Kidney (tissue), 14 donors: ENCODE data around the gene DSCAML1. TPM values are rescaled to one million over a fixed set of nuclear protein-coding genes. Genes with fewer than 3 reads are reported as not detected.
A peak's percentile ranks its signal among the peaks of the same experiment; 100 is the strongest.

Experiments
- DNase-seq, 5 donors: peaks; one replicate each; pipeline ENCODE4 v3.0.0-alpha.2; 2013 to 2020
- FAIRE-seq: peaks from 2 replicates; lab custom pipeline; 2012; peaks lifted over from hg19 to GRCh38; lab: Jason Lieb, UNC
- H3K27ac ChIP-seq, 2 donors: one replicate each; pipeline ENCODE4 v1.7.0; 2013; ENCODE audit warnings: low read depth in 2 of 2, low read length in 2 of 2, inconsistent platforms in 1 of 2
- H3K27me3 ChIP-seq: one replicate; pipeline ENCODE4 v1.7.1; 2013; ENCODE audit warnings: low read length, inconsistent platforms; ENCODE audit not compliant: control insufficient read depth, insufficient read depth
- H3K36me3 ChIP-seq, 3 donors: one replicate each; pipeline versions ENCODE4 v1.7.0 to v1.7.1; 2013; ENCODE audit warnings: low read length in 3 of 3, control low read depth in 1 of 3, inconsistent platforms in 1 of 3; ENCODE audit not compliant: insufficient read depth in 3 of 3, control insufficient read depth in 2 of 3
- H3K4me1 ChIP-seq, 3 donors: one replicate each; pipeline versions ENCODE4 v1.7.0 to v1.7.1; 2013; ENCODE audit warnings: low read length in 3 of 3, inconsistent platforms in 1 of 3, low read depth in 1 of 3; ENCODE audit not compliant: control insufficient read depth in 2 of 3, insufficient read depth in 2 of 3
- H3K4me3 ChIP-seq, 3 donors: one replicate each; pipeline versions ENCODE4 v1.7.0 to v1.8.1; 2013; ENCODE audit warnings: low read length in 3 of 3, control low read depth in 1 of 3, inconsistent platforms in 1 of 3
- H3K9ac ChIP-seq, 3 donors: one replicate each; pipeline versions ENCODE4 v1.7.0 to v1.7.1; 2013; ENCODE audit warnings: low read length in 3 of 3, control low read depth in 1 of 3, inconsistent platforms in 1 of 3
- H3K9me3 ChIP-seq, 3 donors: one replicate each; pipeline versions ENCODE4 v1.7.0 to v1.7.1; 2013; ENCODE audit warnings: low read length in 3 of 3, control low read depth in 1 of 3, inconsistent platforms in 1 of 3; ENCODE audit not compliant: control insufficient read depth in 2 of 3, insufficient read depth in 1 of 3
- intact Hi-C: fragments of 100-400 bp; cut with DNase I; formaldehyde crosslinking; loops from one replicate; pipeline ENCODE4 v1.11.1; 2022
- polyA plus RNA-seq: library from polyadenylated mRNA; stranded (reverse); fragments of 350-450 nt; fragmentation: Illumina TruSeq; extraction: RNeasy Lipid Tissue Mini Kit (QIAGEN cat#74804); gene quantifications from one replicate; pipeline ENCODE4 v1.2.3, GENCODE V29; 2014; ENCODE audit warnings: low read depth, low replicate concordance; ENCODE audit not compliant: insufficient read depth
- total RNA-seq: library from RNA; stranded (reverse); fragmentation: NEBNext Ultra II Directional; extraction: Animal tissue kit (Norgen Biotek cat#: 25700); gene quantifications from one replicate; pipeline ENCODE4 v1.2.1, GENCODE V29; 2021
- TF ChIP-seq, protein P1 (sequence below): IDR thresholded peaks from 3 replicates; pipeline ENCODE4 v1.5.1; 2012; ENCODE audit warnings: mild to moderate bottlenecking, moderate library complexity, borderline replicate concordance; ENCODE audit not compliant: insufficient read depth; ENCODE audit errors: extremely low read depth
- donor health status: control.
- donor health status: control.
- donor health status: control.
- donor health status: control.
- donor health status: control.
- donor health status: DM: yes; HTN: yes; CAD: no.
- donor health status: Normal renal cell carcinoma (clear cell type).

The DSCAML1 gene
- total and polyA plus RNA-seq, 2 donors from 2014 or later = 0.95 to 17.3 TPM

DNA sequence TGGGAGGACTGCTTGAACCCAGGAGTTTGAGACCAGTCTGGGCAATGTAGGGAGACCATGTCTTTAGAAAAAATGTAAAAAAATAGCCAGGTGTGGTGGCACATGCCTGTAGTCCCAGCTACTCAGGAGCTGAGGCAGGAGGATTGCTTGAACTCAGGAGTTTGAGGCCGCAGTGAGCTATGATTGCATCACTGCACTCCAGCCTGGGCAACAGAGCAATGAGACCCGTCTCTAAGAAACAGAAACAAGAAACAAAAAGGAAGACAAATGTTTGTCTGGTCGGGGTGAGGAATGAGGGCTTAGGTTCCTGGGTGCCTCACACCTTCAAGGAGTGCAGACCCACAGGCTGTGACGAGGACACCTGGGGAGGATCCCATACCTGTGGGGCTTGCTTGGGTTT is 277.4 kb downstream of the DSCAML1 start:
- no peak for FAIRE-seq
- no peaks in the 10 kb centered on the region for H3K9me3 ChIP-seq

DNA sequence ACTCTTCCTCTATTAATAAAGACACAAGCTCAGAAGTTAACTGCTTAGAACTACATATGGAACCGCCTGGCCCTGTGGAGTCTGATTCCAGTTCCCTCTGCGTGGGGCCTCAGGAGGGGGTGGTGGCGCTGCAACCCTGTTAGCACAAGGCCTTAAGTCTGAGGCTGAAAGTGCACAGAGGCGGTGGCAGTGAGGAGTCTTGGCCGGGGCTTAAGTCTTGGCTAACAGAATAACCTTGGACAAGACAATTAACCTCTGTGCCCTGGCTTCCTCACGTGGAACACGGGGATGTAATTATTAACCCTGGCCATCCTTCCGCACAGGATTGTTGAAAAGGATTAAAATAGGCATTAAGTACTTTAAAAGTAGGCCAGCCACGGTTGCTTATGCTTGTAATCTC is 277.8 kb downstream of the DSCAML1 start:
- Histone ChIP-seq H3K27me3 (no peaks in the 10 kb centered on the region), H3K9me3 (no peaks in the 10 kb centered on the region), H3K36me3 (peaks cover 0 to 4% (median 0%) of the 10 kb centered on the region in 3 donors), H3K4me3 (no peak overlapping the region), H3K9ac (no peak overlapping the region), H3K4me1 (peaks cover 0 to 17% (median 12%) of the 10 kb centered on the region in 3 donors), H3K27ac (peak overlapping the region; percentile 52 to 71)
- peak in 4 of 5 donors; percentile 74 to 91 (median 83) for DNase-seq
- no peak for FAIRE-seq
- TF ChIP-seq, protein P1, sequence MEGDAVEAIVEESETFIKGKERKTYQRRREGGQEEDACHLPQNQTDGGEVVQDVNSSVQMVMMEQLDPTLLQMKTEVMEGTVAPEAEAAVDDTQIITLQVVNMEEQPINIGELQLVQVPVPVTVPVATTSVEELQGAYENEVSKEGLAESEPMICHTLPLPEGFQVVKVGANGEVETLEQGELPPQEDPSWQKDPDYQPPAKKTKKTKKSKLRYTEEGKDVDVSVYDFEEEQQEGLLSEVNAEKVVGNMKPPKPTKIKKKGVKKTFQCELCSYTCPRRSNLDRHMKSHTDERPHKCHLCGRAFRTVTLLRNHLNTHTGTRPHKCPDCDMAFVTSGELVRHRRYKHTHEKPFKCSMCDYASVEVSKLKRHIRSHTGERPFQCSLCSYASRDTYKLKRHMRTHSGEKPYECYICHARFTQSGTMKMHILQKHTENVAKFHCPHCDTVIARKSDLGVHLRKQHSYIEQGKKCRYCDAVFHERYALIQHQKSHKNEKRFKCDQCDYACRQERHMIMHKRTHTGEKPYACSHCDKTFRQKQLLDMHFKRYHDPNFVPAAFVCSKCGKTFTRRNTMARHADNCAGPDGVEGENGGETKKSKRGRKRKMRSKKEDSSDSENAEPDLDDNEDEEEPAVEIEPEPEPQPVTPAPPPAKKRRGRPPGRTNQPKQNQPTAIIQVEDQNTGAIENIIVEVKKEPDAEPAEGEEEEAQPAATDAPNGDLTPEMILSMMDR = no peak
- intact Hi-C loops = no loop called here

More for the DNA sequence above, 277.4 kb downstream of the DSCAML1 start:
- Histone ChIP-seq H3K4me1 (peaks cover 0 to 17% (median 12%) of the 10 kb centered on the region in 3 donors), H3K9ac (peak overlapping the region in 1 of 3 donors; percentile 34), H3K27me3 (no peaks in the 10 kb centered on the region), H3K27ac (peak overlapping the region; percentile 49 to 71), H3K4me3 (no peak overlapping the region), H3K36me3 (peaks cover 0 to 4% (median 0%) of the 10 kb centered on the region in 3 donors)
- TF ChIP-seq, protein P1 = no peak
- peak in 3 of 5 donors; percentile 62 to 73 (median 64) for DNase-seq
- intact Hi-C loops = no loop called here

DNA sequence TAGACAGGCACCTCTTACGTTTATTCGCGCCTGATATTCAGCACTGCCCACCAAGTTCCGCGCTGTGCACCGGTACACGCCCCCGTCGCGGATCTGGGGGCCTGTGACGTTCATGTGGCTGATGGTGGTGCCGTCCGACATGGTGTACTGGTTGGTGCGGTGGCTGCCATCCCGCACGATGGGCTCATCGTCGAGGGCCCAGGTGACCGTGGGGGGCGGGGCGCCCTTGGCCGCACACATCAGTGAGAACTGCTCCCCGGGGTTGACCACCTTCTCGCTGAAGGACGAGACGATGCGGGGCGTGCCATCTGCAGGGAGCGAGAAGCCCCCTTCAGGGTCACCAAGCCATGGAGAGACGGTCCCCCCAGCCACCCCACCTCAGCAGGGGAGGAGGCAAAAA is 278.6 kb downstream of the DSCAML1 start:
- no peak overlapping the region for H3K9ac ChIP-seq
- peak overlapping the region in 1 of 2 donors; percentile 60 for H3K27ac ChIP-seq
- no peaks in the 10 kb centered on the region for H3K9me3 ChIP-seq
- peaks cover 0 to 4% (median 0%) of the 10 kb centered on the region in 3 donors for H3K36me3 ChIP-seq
- TF ChIP-seq, protein P1 = no peak
- no peaks in the 10 kb centered on the region for H3K27me3 ChIP-seq
- no peak for FAIRE-seq
- no peak for DNase-seq
- H3K4me1 ChIP-seq = peaks cover 0 to 17% (median 12%) of the 10 kb centered on the region in 3 donors
- intact Hi-C loops = no loop called here
- no peak overlapping the region for H3K4me3 ChIP-seq

DNA sequence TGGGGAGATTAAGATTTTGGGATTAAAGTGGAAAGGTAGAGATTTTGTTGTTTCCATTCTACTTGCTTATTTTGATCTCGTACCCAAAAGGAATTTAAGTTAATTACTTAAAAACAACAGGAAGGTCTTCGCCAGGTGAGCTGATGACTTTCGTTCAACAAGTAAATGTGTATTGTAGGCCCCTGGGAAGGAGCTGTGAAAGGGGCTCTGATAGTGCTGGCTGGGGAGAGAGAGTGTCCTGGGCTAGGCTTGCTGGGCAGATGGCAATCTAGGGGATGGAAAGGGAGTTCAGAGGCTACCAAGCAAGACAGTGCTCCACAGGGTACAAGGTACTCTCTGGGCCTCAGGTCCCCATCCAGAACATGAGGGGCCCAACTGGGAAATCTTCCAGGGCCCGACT is 279.9 kb downstream of the DSCAML1 start:
- FAIRE-seq (no peak), DNase-seq (no peak)
- Histone ChIP-seq H3K36me3 (peaks cover 0 to 4% (median 0%) of the 10 kb centered on the region in 3 donors), H3K27me3 (no peaks in the 10 kb centered on the region), H3K27ac (no peak overlapping the region), H3K4me1 (peaks cover 0 to 23% (median 17%) of the 10 kb centered on the region in 3 donors), H3K4me3 (no peak overlapping the region), H3K9ac (no peak overlapping the region), H3K9me3 (no peaks in the 10 kb centered on the region)
- intact Hi-C loops = no loop called here
- TF ChIP-seq, protein P1 = no peak
